Measurements from ENCODE around the gene KCNMA1.

The KCNMA1 gene

GRCh38 chr10:77190291-77190690 is 447.3 kb downstream of the KCNMA1 start:
- DNase-seq = no peak

- DNase-seq = no peak
Measured at GRCh38 chr10:77189520-77189919, 448.1 kb downstream of the KCNMA1 start.

GRCh38 chr10:77189075-77189474 is 448.5 kb downstream of the KCNMA1 start:
- no peak for DNase-seq

- DNase-seq = no peak
Measured at GRCh38 chr10:77188521-77188920, 449.1 kb downstream of the KCNMA1 start.

GRCh38 chr10:77188000-77188395 is 449.6 kb downstream of the KCNMA1 start:
- no peak for DNase-seq

- no peak for DNase-seq
Measured at GRCh38 chr10:77187376-77187999, 450.1 kb downstream of the KCNMA1 start.

GRCh38 chr10:77186936-77187335 is 450.7 kb downstream of the KCNMA1 start:
- no peak for DNase-seq

- DNase-seq = no peak
Measured at GRCh38 chr10:77185696-77186095, 451.9 kb downstream of the KCNMA1 start.

- DNase-seq = no peak
Measured at GRCh38 chr10:77182803-77183202, 454.8 kb downstream of the KCNMA1 start.

- DNase-seq = no peak
Measured at GRCh38 chr10:77180794-77181193, 456.8 kb downstream of the KCNMA1 start.

- no peak for DNase-seq
Measured at GRCh38 chr10:77180104-77180503, 457.5 kb downstream of the KCNMA1 start.

GRCh38 chr10:77179015-77179695 is 458.5 kb downstream of the KCNMA1 start:
- DNase-seq = no peak

- no peak for DNase-seq
Measured at GRCh38 chr10:77177589-77177988, 460.0 kb downstream of the KCNMA1 start.

- no peak for DNase-seq
Measured at GRCh38 chr10:77177161-77177560, 460.4 kb downstream of the KCNMA1 start.

GRCh38 chr10:77176232-77176631 is 461.4 kb downstream of the KCNMA1 start:
- DNase-seq = no peak

GRCh38 chr10:77175631-77176222 is 461.9 kb downstream of the KCNMA1 start:
- no peak for DNase-seq

GRCh38 chr10:77173615-77174461 is 463.8 kb downstream of the KCNMA1 start:
- DNase-seq = peak; percentile 88

- DNase-seq = no peak
Measured at GRCh38 chr10:77172086-77172485, 465.5 kb downstream of the KCNMA1 start.

GRCh38 chr10:77168861-77169260 is 468.7 kb downstream of the KCNMA1 start:
- DNase-seq = no peak

GRCh38 chr10:77168161-77168560 is 469.4 kb downstream of the KCNMA1 start:
- no peak for DNase-seq

GRCh38 chr10:77165445-77166208 is 472.0 kb downstream of the KCNMA1 start:
- peak; percentile 60 for DNase-seq

GRCh38 chr10:77164616-77165311 is 472.8 kb downstream of the KCNMA1 start:
- DNase-seq = no peak
